ENCODE data around the gene DMKN. TPM values are rescaled to one million over a fixed set of nuclear protein-coding genes. Genes with fewer than 3 reads are reported as not detected.

DMKN gene
- total RNA-seq, 1 donor from 2014 or later: not detected

GRCh38 chr19:35533201-35533821, 19.9 kb upstream of the DMKN start, which contains the start of gene GAPDHS:
Gene GAPDHS, plus strand, starts transcription at chr19:35533456. Its CDS starts 72 bp downstream, at chr19:35533528.
- Mint-ChIP-seq H3K4me1 (no peaks in the 10 kb centered on the region), H3K27me3 (ENCODE audit: low read depth) (no peaks in the 10 kb centered on the region), H3K36me3 (ENCODE audit: low read depth) (no peaks in the 10 kb centered on the region), H3K4me3 (no peak within 1 kb of the TSS), H3K27ac (ENCODE audit: unreplicated experiment) (no peak within 1 kb of the TSS), H3K9me3 (no peaks in the 10 kb centered on the region)
- TF ChIP-seq CTCF (conservative IDR thresholded peaks at IDR 0.05): no peak
- no peak for DNase-seq (ENCODE audit: low read depth, low spot score)

- H3K9me3 Mint-ChIP-seq: no peaks in the 10 kb centered on the region
- H3K27me3 Mint-ChIP-seq (ENCODE audit: low read depth): no peaks in the 10 kb centered on the region
- no peak for TF ChIP-seq CTCF (conservative IDR thresholded peaks at IDR 0.05)
- no peak for DNase-seq (ENCODE audit: low read depth, low spot score)
- H3K4me3 Mint-ChIP-seq: no peak overlapping the region
- no peaks in the 10 kb centered on the region for H3K36me3 Mint-ChIP-seq (ENCODE audit: low read depth)
- H3K4me1 Mint-ChIP-seq: no peaks in the 10 kb centered on the region
- H3K27ac Mint-ChIP-seq (ENCODE audit: unreplicated experiment): no peak overlapping the region
Observed at GRCh38 chr19:35531291-35531690, 17.8 kb upstream of the DMKN start.

GRCh38 chr19:35529241-35530218, 16.1 kb upstream of the DMKN start:
- Mint-ChIP-seq H3K4me1 (peaks cover under 1% of the 10 kb centered on the region), H3K27ac (ENCODE audit: unreplicated experiment) (no peak overlapping the region), H3K27me3 (ENCODE audit: low read depth) (peaks cover 2% of the 10 kb centered on the region), H3K36me3 (ENCODE audit: low read depth) (no peaks in the 10 kb centered on the region), H3K4me3 (no peak overlapping the region), H3K9me3 (no peaks in the 10 kb centered on the region)
- DNase-seq (ENCODE audit: low read depth, low spot score): no peak
- TF ChIP-seq CTCF (conservative IDR thresholded peaks at IDR 0.05): no peak

GRCh38 chr19:35528218-35529038, 15.0 kb upstream of the DMKN start, which contains the start of gene SBSN:
Gene SBSN, minus strand, starts transcription at chr19:35528311. Its CDS starts 30 bp downstream, at chr19:35528281.
- Mint-ChIP-seq H3K36me3 (ENCODE audit: low read depth) (no peaks in the 10 kb centered on the region), H3K27ac (ENCODE audit: unreplicated experiment) (peak within 1 kb of the TSS; percentile 89), H3K4me3 (no peak within 1 kb of the TSS), H3K4me1 (peaks cover 7% of the 10 kb centered on the region), H3K27me3 (ENCODE audit: low read depth) (peaks cover 2% of the 10 kb centered on the region), H3K9me3 (no peaks in the 10 kb centered on the region)
- TF ChIP-seq CTCF (conservative IDR thresholded peaks at IDR 0.05): no peak
- DNase-seq (ENCODE audit: low read depth, low spot score): no peak

GRCh38 chr19:35525873-35526272, 12.4 kb upstream of the DMKN start:
- H3K36me3 Mint-ChIP-seq (ENCODE audit: low read depth): no peaks in the 10 kb centered on the region
- H3K27me3 Mint-ChIP-seq (ENCODE audit: low read depth): peaks cover 2% of the 10 kb centered on the region
- no peaks in the 10 kb centered on the region for H3K9me3 Mint-ChIP-seq
- no peak overlapping the region for H3K4me3 Mint-ChIP-seq
- TF ChIP-seq CTCF (conservative IDR thresholded peaks at IDR 0.05): no peak
- no peak for DNase-seq (ENCODE audit: low read depth, low spot score)
- no peak overlapping the region for H3K27ac Mint-ChIP-seq (ENCODE audit: unreplicated experiment)
- peaks cover 18% of the 10 kb centered on the region for H3K4me1 Mint-ChIP-seq
